Measurements from ENCODE around the gene PTPN13. TPM values are rescaled to one million over a fixed set of nuclear protein-coding genes. Genes with fewer than 3 reads are reported as not detected.

PTPN13 gene
- total RNA-seq (1 to 10 TPM; 1.9 to 3.2 TPM), polyA plus RNA-seq (under 1 TPM; 0.36 to 0.48 TPM)

GRCh38 chr4:86593688-86594558 is at the start of gene PTPN13:
Gene PTPN13 (plus strand): TSS chr4:86594315. CDS start chr4:86635257, 40,942 bp downstream.
- Histone ChIP-seq H3K9ac (ENCODE audit: low read depth in 1 of 2, low read length in 2 of 2) (peak within 1 kb of the TSS in 1 of 2 donors; percentile 29), H3K27ac (ENCODE audit: low read depth in 1 of 2, low read length in 2 of 2) (peak within 1 kb of the TSS; percentile 27 to 62), H3K27me3 (ENCODE audit: control insufficient read depth in 4 of 4, insufficient read depth in 4 of 4, low read length in 3 of 4) (peaks cover 0 to 5% (median 1%) of the 10 kb centered on the region in 4 donors), H3K36me3 (ENCODE audit: control insufficient read depth in 4 of 4, insufficient read depth in 3 of 4, low read depth in 1 of 4, low read length in 3 of 4) (no peaks in the 10 kb centered on the region), H3K4me3 (ENCODE audit: low read depth in 1 of 3, low read length in 3 of 3) (peak within 1 kb of the TSS; percentile 24 to 59 (median 53)), H3K9me3 (ENCODE audit: control insufficient read depth in 4 of 4, low read length in 3 of 4) (peaks cover 0 to 1% (median 0%) of the 10 kb centered on the region in 4 donors), H3K4me1 (ENCODE audit: control insufficient read depth in 4 of 4, insufficient read depth in 4 of 4, low read length in 3 of 4) (peaks cover 6 to 15% (median 12%) of the 10 kb centered on the region in 4 donors)
- peak; percentile 96 for DNase-seq (ENCODE audit: low spot score)
- peak; percentile 56 for TF ChIP-seq SP1 (IDR thresholded peaks at IDR 0.05)
- no peak for TF ChIP-seq FOXA2 (IDR thresholded peaks at IDR 0.05)
- no peak for TF ChIP-seq CTCF (IDR thresholded peaks at IDR 0.05; ENCODE audit: low read depth, low read length, missing input control)
- TF ChIP-seq RAD21 (IDR thresholded peaks at IDR 0.05), result peak in 1 of 2 donors; percentile 22
- no peak for TF ChIP-seq REST (IDR thresholded peaks at IDR 0.05)
- no peak for TF ChIP-seq TAF1 (conservative IDR thresholded peaks at IDR 0.05)
- no peak for TF ChIP-seq MAX (IDR thresholded peaks at IDR 0.05)
- TF ChIP-seq EGR1 (IDR thresholded peaks at IDR 0.05; ENCODE audit: low read depth in 2 of 2), result no peak
- peak; percentile 68 to 74 for TF ChIP-seq RXRA (IDR thresholded peaks at IDR 0.05)
- TF ChIP-seq ATF3 (IDR thresholded peaks at IDR 0.05), result no peak
- peak; percentile 63 for TF ChIP-seq NR2F2 (IDR thresholded peaks at IDR 0.05)
- no peak for TF ChIP-seq HNF4G (IDR thresholded peaks at IDR 0.05)
- WGBS, result 5% methylated on average over 60 of the region's 60 CpGs

GRCh38 chr4:86547140-86547539 is 47.0 kb upstream of the PTPN13 start:
- 92% methylated on average over 22 of the region's 22 CpGs for WGBS

More at GRCh38 chr4:86547140-86547539, 47.0 kb upstream of the PTPN13 start:
- no peak for TF ChIP-seq HNF4A (conservative IDR thresholded peaks at IDR 0.05)
- TF ChIP-seq CTCF (IDR thresholded peaks at IDR 0.05; ENCODE audit: low read depth, low read length, missing input control), result no peak
- no peak for TF ChIP-seq SP1 (IDR thresholded peaks at IDR 0.05)
- TF ChIP-seq HNF4G (IDR thresholded peaks at IDR 0.05), result no peak
- no peak for TF ChIP-seq TAF1 (conservative IDR thresholded peaks at IDR 0.05)
- no peak for TF ChIP-seq YY1 (IDR thresholded peaks at IDR 0.05)
- no peak for TF ChIP-seq RXRA (IDR thresholded peaks at IDR 0.05)
- H3K9me3 ChIP-seq (ENCODE audit: control insufficient read depth in 4 of 4, low read length in 3 of 4), result no peaks in the 10 kb centered on the region
- H3K27ac ChIP-seq (ENCODE audit: low read depth in 1 of 2, low read length in 2 of 2), result no peak overlapping the region
- no peaks in the 10 kb centered on the region for H3K36me3 ChIP-seq (ENCODE audit: control insufficient read depth in 4 of 4, insufficient read depth in 3 of 4, low read depth in 1 of 4, low read length in 3 of 4)
- no peak overlapping the region for H3K9ac ChIP-seq (ENCODE audit: low read depth in 1 of 2, low read length in 2 of 2)
- no peak overlapping the region for H3K4me3 ChIP-seq (ENCODE audit: low read depth in 1 of 3, low read length in 3 of 3)
- DNase-seq (ENCODE audit: low spot score), result no peak
- peaks cover 0 to 2% (median 0%) of the 10 kb centered on the region in 4 donors for H3K27me3 ChIP-seq (ENCODE audit: control insufficient read depth in 4 of 4, insufficient read depth in 4 of 4, low read length in 3 of 4)
- H3K4me1 ChIP-seq (ENCODE audit: control insufficient read depth in 4 of 4, insufficient read depth in 4 of 4, low read length in 3 of 4), result no peaks in the 10 kb centered on the region

All from liver (tissue), 9 donors.